Measurements from ENCODE around the gene KDM6A.
"Not testable (repeated sequence)": the region's sequence is repeated elsewhere in the genome, so short reads cannot be mapped to it uniquely, and the experiment has no call there.

KDM6A gene

DNA sequence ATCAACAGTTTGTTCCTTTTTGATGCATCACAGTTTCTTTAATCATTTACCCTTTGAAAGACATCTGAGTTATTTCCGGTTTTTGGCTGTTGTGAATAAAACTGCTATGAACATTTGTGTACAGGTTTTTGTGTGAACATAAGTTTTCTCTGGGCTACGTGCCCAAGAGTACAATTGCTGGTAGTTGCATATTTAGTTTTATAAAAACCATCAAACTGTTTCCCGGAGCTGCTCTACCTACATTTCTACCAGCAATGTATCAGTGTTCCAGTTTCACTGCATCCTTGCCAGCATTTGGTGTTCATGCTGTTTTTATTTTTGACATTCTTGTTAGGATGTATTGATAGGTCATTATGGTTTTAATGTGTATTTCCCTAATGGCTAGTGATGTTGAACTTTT is 17.3 kb downstream of the KDM6A start:
- DNase-seq, result no peak

DNA sequence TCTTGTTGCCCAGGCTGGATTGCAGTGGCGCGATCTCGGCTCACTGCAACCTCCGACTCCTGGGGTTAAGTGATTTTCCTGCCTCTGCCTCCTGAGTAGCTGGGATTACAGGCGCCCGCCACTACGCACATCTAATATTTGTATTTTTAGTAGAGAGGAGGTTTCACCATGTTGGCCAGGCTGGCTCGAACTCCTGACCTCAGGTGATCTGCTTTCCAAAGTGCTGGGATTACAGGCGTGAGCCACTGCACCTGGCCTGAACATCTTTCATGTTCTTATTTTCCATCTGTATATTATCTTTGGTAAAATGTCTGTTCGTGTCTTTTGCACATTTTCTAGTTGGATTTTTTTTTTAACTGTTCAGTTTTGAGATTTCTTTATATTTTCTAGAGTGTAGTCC is 17.7 kb downstream of the KDM6A start:
- DNase-seq, result not testable (repeated sequence)

DNA sequence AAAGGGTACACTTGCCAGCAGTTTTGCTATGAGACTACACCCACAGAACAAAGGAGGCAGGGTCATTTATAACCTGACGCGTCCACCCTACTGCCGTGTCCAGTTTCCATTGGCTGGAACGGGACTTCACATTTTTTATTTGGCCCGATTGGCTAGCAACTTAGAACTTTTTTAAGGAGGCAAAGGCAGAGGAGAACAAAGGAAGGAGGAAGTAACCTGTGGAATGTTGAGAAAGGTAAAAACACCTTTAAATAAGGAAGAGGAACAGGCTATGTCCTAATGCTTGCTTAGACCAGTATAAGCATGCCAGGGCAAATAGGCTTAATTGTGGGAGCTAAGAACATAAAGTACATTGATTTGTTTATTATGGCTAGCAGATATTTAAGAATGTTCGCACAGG is 18.7 kb downstream of the KDM6A start:
- no peak for DNase-seq

DNA sequence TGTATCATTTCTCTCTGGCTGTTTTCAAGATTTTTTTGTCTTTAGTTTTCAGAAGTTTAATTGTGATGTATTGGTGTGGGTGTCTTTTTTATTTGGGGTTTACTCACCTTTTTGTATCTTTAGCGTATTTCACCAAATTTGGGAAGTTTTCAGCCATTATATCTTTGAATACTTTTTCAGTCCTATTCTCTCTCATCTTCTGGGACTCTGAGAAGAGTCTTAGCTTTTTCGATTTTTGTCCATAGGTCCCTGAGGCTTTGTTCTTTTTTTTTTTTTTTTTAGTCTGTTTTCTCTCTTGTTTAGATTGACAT is 23.8 kb downstream of the KDM6A start:
- DNase-seq, result no peak

DNA sequence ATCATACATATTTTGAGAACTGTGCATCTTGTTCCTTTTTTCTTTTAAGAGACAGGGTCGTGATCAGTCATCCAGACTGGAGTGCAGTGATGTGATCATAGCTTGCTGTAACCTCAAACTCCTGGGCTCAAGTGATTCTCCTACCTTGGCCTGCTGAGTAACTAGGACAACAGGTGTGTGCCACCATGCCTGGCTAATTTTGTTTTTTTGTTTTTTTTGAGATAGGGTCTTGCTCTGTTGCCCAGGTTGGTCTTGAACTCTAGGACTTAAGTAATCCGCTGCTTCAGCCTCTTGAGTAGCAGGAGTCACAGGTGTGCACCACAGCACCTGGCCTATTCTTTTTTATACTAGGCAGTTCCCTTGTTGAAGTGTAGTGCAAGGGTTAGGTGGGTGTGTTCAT is 24.6 kb downstream of the KDM6A start:
- DNase-seq, result no peak

DNA sequence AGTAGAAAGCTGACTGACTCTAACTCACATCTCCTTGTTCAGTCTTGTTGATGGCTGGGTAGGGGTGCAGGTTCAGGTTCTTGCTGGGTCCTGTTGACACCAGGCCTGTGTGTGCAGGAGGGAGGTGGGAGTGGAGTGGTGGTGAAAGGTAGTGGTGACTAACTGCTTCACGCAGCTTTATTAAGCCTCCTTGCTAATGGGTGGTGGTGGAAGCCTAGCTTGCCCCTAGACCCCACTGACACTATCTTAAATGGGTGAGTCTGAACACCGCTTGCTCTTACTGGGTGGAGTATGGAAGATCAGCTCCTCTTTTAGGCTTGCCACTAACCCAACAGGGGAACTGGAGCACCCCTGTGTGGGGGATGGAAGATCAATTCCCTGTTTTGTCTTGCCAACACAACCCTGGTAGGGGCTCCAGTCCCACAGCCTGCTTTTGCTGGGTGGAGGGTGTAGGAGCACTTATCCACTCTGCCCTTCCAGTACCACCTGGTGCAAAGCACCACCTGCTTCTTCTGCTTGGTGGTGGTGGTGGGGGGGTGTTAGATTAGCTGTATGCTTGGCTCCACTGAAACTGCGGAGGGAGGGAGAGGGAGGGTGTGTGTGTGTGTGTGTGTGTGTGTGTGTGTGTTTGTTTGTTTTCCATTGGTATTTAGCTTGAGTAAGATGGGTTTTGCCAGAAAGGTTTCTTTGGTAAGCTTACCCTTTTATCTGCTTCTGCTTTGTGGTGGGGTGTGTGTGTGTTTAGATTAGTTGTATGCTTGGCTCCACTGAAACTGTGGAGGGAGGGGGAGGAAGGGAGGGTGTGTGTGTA is 25.6 kb downstream of the KDM6A start:
- DNase-seq, result peak; percentile 7

DNA sequence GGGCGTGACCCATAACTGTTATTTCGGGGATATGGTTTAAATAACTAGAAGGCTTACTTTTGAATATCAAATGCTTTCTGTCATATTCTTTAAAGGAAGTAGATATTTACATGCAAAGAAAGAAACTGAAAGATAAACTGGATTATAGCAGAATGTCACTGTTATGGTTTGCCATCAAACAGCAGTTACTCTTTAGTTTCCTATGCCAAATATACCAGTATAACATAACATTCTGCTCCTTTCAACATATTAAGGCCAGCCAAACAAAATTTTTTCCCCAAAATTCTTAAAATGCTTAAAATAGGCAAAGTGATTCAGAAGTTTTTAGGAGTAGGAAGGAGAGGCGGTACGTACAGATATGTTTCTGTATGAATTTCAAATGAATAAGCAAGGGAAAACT is 27.0 kb downstream of the KDM6A start:
- DNase-seq, result no peak

DNA sequence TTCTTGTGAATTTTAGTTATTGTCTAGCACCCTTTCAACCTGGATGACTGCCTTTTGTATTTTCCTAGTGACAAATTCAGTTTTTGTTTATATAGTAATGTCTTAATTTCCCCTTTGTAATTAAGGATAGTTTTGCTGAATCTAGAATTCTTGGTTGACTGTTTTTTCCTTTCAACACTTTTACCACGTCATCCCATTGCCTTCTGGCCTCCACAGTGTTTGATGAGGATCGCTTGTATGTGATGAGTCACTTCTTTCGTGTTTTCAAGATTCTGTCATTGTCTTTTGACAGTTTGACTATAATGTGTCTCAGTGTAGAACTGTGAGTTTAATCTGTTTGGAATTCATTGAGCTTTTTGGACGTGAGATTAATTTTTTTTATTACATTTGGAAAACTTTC is 30.1 kb downstream of the KDM6A start:
- DNase-seq, result peak; percentile 12

DNA sequence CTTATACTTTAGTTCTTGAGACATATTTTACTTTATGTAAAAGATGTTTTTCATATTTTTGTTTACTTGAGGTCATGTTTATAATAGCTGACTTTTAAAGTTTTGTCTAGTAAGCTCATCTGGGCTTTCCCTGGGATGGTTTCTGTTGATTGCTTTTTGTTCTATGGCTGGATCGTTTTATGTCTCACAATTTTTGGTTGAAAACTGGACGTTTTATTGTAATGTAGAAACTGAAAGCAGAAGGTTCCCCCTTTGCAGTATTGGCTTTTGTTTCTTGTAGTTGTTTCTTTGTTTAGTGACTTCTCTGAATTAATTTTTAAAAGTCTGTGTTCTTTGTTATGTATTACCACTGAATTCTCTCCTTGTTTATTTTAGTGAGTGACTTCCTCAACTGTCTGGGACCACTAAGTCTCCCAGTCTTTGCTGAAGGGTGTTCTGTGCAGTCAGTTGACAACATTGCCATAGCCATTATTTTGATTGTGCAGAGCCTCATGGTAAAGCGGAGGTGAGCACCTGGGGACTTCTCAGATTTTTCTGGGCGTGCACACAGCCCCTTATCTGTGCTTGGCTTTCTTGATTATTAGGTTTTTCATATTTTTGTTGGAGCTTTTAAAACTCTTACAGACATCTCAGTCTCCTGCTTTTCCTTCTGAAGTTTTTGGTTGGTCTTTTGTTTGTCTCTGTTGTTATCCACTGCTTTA is 31.0 kb downstream of the KDM6A start:
- DNase-seq, result no peak

DNA sequence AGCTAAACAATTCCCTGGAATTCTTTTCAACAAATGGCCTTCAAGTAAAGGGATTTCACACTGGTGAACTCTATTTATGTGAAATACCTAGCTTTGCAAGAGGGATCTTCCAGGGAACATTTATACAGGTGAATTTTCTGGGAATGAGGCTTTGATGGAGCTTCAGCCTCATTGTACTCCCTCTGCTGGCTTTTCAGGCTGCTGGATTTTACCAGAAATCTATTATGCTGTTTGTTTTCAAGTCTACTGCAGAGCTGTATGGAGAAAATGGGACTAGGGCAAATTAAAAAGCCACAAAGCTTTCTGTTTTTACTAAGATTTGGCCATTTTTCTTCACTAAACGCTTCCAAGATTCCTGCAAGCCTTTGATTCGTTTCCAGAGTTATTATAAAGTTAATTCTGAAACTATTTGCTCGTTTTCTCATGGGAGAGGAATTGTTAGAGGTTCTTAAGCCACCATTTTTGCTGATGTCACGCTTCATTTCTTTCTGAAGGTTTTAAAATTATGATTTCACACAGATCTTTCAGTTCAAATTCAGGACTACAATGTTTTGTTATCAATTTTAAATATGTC is 31.6 kb downstream of the KDM6A start:
- no peak for DNase-seq

DNA sequence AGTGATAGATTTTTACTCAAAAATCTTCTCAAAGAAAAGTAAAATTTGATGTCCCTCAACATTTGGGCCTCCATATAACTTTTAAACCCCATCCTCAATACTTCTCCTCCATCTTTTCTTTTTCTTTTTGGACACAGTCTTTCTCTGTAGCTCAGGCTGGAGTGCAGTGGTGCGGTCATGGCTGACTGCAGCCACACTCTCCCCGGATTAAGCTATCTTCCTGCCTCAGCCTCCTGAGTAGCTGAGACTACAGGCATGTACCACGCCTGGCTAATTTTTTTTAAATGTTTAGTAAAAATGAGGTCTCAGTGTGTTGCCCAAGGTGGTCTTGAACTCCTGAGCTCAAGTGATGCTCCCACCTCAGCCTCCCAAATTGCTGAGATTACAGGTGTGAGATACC is 33.1 kb downstream of the KDM6A start:
- no peak for DNase-seq

DNA sequence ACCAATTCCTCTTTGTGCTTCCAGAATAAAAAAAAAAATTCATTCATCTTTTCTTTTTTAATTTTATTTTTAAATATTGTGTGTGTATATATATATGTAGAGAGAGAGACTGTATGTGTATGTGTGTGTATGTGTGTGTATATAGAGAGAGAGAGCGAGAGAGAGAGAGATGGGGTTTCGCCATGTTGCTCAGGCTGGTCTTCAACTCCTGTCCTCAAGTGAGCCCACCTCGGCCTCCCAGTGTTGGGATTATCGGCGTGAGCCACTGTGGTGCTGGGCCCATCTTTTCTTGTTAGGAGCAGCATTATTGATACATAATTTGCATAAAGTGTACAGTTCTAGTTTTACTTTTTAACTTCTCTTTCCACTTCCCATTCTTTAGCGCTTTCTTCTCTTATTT is 33.6 kb downstream of the KDM6A start:
- no peak for DNase-seq

DNA sequence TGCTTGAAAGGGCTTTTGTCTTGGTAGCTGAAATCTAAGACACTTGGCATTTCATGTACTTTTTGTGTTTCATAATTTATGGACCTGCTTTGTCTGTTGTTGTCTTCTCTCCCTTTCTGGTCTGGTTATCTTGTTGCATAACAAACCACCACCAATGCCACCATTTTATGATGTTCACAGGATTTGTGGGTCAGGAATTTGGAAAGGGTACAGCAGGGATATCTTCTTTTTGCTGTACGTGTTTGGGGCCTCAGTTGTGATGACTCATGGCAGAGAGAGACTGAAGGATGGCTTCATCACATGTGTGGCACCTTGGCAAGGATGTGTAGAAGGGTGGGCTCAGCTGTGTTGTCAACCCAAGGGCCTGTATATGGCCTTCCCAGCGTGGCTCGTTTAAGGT is 35.2 kb downstream of the KDM6A start:
- no peak for DNase-seq

DNA sequence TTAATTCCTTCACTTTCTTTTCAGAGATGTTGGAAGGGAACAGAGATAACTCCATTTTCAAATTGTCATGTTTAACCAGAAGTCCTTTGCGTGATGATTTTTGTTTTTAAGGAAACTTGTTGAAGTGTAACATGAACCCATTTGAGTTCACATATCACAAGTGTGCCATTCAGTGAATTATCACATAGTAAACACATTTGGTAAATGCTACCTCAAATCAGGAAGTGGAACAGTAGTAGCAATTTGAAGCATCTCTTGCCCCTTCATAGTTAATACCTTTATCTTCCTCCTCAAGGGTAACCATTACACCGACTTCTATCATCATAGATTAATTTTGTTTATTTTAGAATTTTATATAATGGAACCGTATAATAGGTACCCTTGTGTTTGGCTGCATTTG is 35.8 kb downstream of the KDM6A start:
- DNase-seq, result no peak

DNA sequence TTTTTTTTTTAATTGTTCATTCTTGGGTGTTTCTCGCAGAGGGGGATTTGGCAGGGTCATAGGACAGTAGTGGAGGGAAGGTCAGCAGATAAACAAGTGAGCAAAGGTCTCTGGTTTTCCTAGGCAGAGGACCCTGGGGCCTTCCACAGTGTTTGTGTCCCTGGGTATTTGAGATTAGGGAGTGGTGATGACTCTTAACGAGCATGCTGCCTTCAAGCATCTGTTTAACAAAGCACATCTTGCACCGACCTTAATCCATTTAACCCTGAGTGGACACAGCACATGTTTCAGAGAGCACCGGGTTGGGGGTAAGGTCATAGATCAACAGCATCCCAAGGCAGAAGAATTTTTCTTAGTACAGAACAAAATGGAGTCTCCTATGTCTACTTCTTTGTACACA is 37.5 kb downstream of the KDM6A start:
- DNase-seq, result not testable (repeated sequence)

DNA sequence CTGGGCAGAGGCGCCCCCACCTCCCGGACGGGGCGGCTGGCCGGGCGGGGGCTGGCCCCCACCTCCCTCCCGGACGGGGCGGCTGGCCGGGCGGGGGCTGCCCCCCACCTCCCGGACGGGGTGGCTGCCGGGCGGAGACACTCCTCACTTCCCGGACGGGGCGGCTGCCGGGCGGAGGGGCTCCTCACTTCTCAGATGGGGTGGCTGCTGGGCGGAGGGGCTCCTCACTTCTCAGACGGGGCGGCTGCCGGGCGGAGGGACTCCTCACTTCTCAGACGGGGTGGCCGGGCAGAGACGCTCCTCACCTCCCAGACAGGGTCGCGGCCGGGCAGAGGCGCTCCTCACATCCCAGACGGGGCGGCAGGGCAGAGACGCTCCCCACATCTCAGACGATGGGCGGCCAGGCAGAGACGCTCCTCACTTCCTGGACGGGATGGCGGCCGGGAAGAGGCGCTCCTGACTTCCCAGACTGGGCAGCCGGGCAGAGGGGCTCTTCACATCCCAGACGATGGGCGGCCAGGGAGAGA is 38.1 kb downstream of the KDM6A start:
- DNase-seq, result not testable (repeated sequence)

DNA sequence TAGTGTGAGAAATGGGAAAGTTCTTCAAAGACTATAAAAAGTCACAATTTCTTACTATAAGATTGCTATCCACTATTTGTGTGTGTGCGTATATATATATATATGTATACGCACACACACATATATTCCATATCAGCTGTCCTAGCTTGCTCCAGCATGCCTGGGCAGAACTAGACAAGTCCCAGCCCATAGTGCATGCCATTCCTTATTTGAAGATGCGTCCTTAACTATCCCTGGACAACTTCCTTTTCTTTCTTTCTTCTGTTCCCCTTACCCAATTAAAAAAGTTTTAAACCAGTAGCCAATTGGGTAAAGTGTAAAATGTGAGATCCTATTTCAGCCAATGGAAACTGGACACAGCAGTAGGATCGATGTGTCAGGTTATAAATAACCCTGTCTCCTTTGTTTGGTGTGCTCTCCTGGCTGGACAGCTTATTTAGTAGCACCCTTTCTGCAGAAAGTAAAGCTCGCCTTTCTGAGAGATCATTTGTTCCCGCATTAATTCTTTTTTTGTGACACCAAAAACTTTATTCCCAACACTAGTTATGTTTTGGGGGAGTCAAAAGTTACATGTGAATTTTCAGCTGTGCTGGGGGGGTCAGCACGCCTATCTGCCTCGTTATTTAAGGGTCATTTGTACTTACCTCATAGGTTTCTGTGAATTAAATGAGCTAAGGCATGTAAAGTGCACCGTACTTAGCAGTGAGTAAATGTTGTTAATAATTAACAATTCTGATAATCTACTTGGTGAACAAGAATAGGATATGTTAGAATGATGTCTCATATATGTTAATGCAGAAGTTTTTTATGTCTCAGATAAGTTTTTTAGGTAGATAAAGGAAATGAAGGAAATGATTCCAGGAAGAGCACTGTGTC is 40.9 kb downstream of the KDM6A start:
- DNase-seq, result no peak

DNA sequence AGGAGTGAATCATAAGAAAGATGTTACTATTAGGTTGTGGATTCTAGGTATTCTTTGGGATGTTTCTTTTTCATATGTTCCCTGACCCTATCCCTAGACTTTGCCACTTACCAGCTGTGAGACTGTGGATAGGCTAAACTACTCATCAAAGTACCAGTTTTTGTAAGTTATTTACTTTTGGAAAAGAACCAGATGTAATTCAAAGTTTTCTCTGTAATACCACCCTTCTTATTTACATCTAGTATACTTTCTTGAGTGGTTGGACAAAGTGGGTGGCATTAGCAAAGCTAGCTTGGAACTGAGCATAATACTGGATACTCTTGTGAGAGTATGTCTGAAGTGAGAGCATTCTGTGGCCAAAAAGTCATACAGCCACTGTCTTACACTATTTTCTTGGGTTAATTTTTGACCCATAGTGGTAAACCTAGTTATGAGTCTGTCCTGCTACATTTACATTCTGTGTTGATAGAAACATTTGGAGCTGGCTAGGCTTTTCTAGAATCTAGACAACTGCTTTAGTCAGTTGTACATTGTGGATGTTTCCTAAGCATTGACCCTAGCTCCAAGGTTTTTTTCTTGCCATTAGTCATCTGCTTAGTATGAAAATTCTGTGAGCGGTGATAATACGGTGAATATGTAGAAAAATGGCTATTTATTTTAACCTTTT is 41.7 kb downstream of the KDM6A start:
- no peak for DNase-seq

DNA sequence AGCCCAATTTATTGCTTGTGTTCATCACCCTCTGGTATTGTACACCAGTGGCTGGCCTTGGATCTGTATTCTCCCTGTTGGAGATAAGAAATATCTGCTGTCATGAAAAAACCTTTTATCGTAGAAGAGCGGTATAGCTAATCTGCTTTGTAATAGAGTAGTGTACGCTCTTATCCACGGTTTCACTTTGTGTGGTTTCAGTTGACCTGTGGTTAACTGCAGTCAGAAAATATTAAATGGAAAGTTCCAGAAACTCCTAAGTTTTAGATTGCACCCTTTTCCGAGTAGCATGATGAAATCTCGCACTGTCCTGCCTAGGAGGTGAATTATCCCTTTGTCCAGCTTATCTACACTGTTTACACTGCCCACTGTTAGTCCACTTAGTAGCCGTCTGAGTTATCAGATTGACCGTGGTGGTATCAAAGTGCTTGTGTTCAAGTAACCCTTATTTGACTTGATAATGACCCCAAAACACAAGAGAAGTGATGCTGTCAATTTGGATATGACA is 42.4 kb downstream of the KDM6A start:
- DNase-seq, result no peak

DNA sequence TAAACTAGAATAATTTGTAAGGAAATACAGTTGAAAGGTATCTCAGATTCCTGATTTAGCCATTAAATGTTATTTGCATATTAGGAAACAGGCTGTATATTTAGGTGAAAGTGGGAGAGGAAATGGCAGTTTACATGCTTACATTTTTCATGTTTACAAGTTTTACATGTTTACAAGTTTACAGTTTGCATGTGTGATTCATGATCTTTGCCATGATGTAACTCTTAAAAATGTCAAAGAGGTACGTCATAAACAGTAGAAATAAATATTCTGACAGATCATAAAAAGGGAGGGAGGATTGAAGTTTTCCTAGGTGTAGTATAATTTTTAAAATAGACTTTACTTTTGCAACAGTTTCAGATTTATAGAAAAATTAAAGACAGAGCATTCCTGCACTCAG is 45.7 kb downstream of the KDM6A start:
- no peak for DNase-seq

DNA sequence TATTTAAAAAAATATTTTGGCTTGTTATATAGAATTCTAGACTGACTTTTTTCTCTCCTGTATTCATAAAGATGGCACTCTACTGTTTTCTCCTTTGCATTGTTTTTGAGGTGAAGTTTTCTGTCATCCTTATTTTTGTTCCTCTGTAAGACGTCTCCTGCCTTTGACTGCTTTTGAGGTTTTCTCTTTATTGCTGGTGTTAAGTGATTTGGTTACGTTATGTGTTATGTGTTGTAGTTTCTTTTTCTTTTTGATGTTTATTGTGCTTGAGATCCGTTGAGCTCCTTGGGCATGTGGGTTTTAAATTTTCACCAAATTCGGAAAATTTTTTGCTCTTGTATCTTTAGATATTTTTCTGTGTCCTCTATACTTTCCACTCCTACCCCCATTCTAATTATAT is 50.0 kb downstream of the KDM6A start:
- no peak for DNase-seq

DNA sequence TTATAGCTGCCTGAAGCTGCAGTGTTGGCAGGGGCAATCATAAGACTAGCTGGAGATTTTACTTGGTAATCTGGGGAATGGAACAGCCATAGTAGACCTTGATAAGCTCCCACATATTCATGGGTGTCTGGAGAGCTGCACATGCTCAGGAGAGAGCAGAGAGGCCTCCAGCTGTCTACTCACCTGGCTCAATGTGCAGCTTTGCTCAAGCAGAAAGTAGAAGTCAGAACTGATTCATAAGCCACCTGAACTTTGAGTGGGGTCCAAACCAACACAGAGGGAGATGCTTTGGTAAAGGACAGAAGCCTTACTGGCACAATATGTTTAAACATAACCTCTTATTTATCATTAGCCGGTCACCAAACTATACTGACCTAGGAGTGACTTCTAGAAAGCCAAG is 54.4 kb downstream of the KDM6A start:
- DNase-seq, result no peak

Data from CD4-positive, alpha-beta T cell treated with Interleukin-17A for 4 hours (primary cell).